Dedifferentiated amniotic fluid mesenchymal stem cell (primary cell): ENCODE data around the gene MRPL28.
"Not testable (repeated sequence)": the region's sequence is repeated elsewhere in the genome, so short reads cannot be mapped to it uniquely, and the experiment has no call there.

Source experiments
- DNase-seq: peaks from one replicate; pipeline ENCODE4 v3.0.0-alpha.2; 2016; ENCODE audit errors: extremely low spot score

The MRPL28 gene

GRCh38 chr16:339680-340079, 30.7 kb downstream of the MRPL28 start:
- DNase-seq: no peak

- DNase-seq: no peak
These were observed 32.3 kb downstream of the MRPL28 start for GRCh38 chr16:337975-338575.

- DNase-seq: no peak
These were observed 32.9 kb downstream of the MRPL28 start for GRCh38 chr16:337437-337836.

GRCh38 chr16:336269-336668, 34.1 kb downstream of the MRPL28 start:
- DNase-seq: no peak

GRCh38 chr16:334861-335632, 35.3 kb downstream of the MRPL28 start:
- DNase-seq: not testable (repeated sequence)

- DNase-seq: not testable (repeated sequence)
These were observed 36.0 kb downstream of the MRPL28 start for GRCh38 chr16:334164-334832.

GRCh38 chr16:333406-334094, 36.8 kb downstream of the MRPL28 start:
- no peak for DNase-seq

GRCh38 chr16:331181-331814, 39.0 kb downstream of the MRPL28 start:
- not testable (repeated sequence) for DNase-seq

GRCh38 chr16:330741-331140, 39.6 kb downstream of the MRPL28 start:
- no peak for DNase-seq

- DNase-seq: no peak
These were observed 44.8 kb downstream of the MRPL28 start for GRCh38 chr16:325375-326145.

GRCh38 chr16:324451-325334, 45.6 kb downstream of the MRPL28 start:
- no peak for DNase-seq

- no peak for DNase-seq
These were observed 46.2 kb downstream of the MRPL28 start for GRCh38 chr16:324201-324450.

GRCh38 chr16:322476-323143, 47.7 kb downstream of the MRPL28 start:
- no peak for DNase-seq

GRCh38 chr16:321532-321931, 48.8 kb downstream of the MRPL28 start:
- DNase-seq: no peak

GRCh38 chr16:320206-320605, 50.1 kb downstream of the MRPL28 start:
- DNase-seq: no peak

- no peak for DNase-seq
These were observed 51.7 kb downstream of the MRPL28 start for GRCh38 chr16:318628-319027.

- no peak for DNase-seq
These were observed 52.8 kb downstream of the MRPL28 start for GRCh38 chr16:317583-317982.
